CD14-positive monocyte (primary cell): ENCODE results near the gene BCR. TPM values are rescaled to one million over a fixed set of nuclear protein-coding genes. Genes with fewer than 3 reads are reported as not detected.

Experiments
- DNase-seq, 3 donors: peaks; one replicate each; pipeline ENCODE4 v3.0.0-alpha.2; 2011 to 2022
- H2AFZ ChIP-seq: 2 replicates; pipeline ENCODE4 v1.6.0; 2012; ENCODE audit warnings: mild to moderate bottlenecking, low read depth, low read length, inconsistent platforms; ENCODE audit not compliant: insufficient read depth, poor library complexity, severe bottlenecking
- H3K27ac ChIP-seq, 2 donors: 1 replicate in 1 of 2; 2 replicates in 1 of 2; pipeline ENCODE4 v1.5.1; 2012 to 2013; ENCODE audit warnings: low read length in 2 of 2, control low read depth in 1 of 2, inconsistent platforms in 1 of 2, low read depth in 1 of 2, mild to moderate bottlenecking in 1 of 2
- H3K27me3 ChIP-seq, 2 donors: one replicate each; pipeline versions ENCODE4 v1.6.0 to v1.6.1; 2011 to 2013; ENCODE audit warnings: low read length in 2 of 2; ENCODE audit not compliant: control insufficient read depth in 2 of 2, insufficient read depth in 2 of 2
- H3K36me3 ChIP-seq, 2 donors: replicated peaks in 1 of 2; 1 replicate in 1 of 2; 2 replicates in 1 of 2; pipeline versions ENCODE4 v1.5.1 to v1.6.1; 2012 to 2013; ENCODE audit warnings: low read length in 2 of 2, control low read depth in 1 of 2, inconsistent platforms in 1 of 2, mild to moderate bottlenecking in 1 of 2; ENCODE audit not compliant: insufficient read depth in 2 of 2, control insufficient read depth in 1 of 2
- H3K4me1 ChIP-seq, 2 donors: 1 replicate in 1 of 2; 2 replicates in 1 of 2; pipeline versions ENCODE4 v1.5.1 to v1.6.1; 2012 to 2013; ENCODE audit warnings: low read length in 2 of 2, control low read depth in 1 of 2, inconsistent platforms in 1 of 2, mild to moderate bottlenecking in 1 of 2, moderate library complexity in 1 of 2; ENCODE audit not compliant: insufficient read depth in 2 of 2, control insufficient read depth in 1 of 2
- H3K4me2 ChIP-seq: replicated peaks from 2 replicates; pipeline ENCODE3; 2012; ENCODE audit warnings: low read length, moderate library complexity, mild to moderate bottlenecking; ENCODE audit not compliant: poor library complexity, severe bottlenecking; ENCODE audit errors: extremely low read depth
- H3K4me3 ChIP-seq, 3 experiments: fragments of 200-600 bp in 1 of 3; sonication (generic) in 1 of 3; replicated peaks in 1 of 3; 1 replicate in 2 of 3; 2 replicates in 1 of 3; pipeline ENCODE4 v1.5.1; 2011 to 2013; ENCODE audit warnings: low read length in 3 of 3, mild to moderate bottlenecking in 3 of 3, control low read depth in 2 of 3, low read depth in 2 of 3, inconsistent platforms in 1 of 3, moderate library complexity in 1 of 3
- H3K79me2 ChIP-seq: 2 replicates; pipeline ENCODE4 v1.6.0; 2012; ENCODE audit warnings: mild to moderate bottlenecking, control low read depth, inconsistent platforms, low read length, moderate library complexity; ENCODE audit not compliant: insufficient read depth
- H3K9ac ChIP-seq: 2 replicates; pipeline ENCODE4 v1.6.0; 2017; ENCODE audit warnings: low read length, mild to moderate bottlenecking; ENCODE audit not compliant: insufficient read depth, poor library complexity, severe bottlenecking
- H3K9me3 ChIP-seq, 2 donors: replicated peaks in 1 of 2; 1 replicate in 1 of 2; 2 replicates in 1 of 2; pipeline versions ENCODE4 v1.5.1 to v1.6.1; 2012 to 2013; ENCODE audit warnings: low read length in 2 of 2, control low read depth in 1 of 2; ENCODE audit not compliant: control insufficient read depth in 1 of 2, insufficient read depth in 1 of 2
- H4K20me1 ChIP-seq: 2 replicates; pipeline ENCODE4 v1.6.0; 2012; ENCODE audit warnings: mild to moderate bottlenecking, low read length, control low read depth, moderate library complexity; ENCODE audit not compliant: insufficient read depth
- H3K27ac Mint-ChIP-seq, 7 donors: one replicate each; pipeline ENCODE4 v1.8.0; 2020; ENCODE audit warnings: mild to moderate bottlenecking in 7 of 7, mixed read lengths in 7 of 7, moderate library complexity in 6 of 7, inconsistent platforms in 2 of 7
- H3K27me3 Mint-ChIP-seq, 3 donors: one replicate each; pipeline ENCODE4 v1.8.0; 2021 to 2022; ENCODE audit warnings: low read depth in 3 of 3, mild to moderate bottlenecking in 3 of 3, mixed read lengths in 3 of 3, moderate library complexity in 3 of 3, inconsistent platforms in 1 of 3
- H3K36me3 Mint-ChIP-seq, 2 donors: one replicate each; pipeline ENCODE4 v1.8.0; 2020; ENCODE audit warnings: mixed read lengths in 2 of 2, inconsistent platforms in 1 of 2, mild to moderate bottlenecking in 1 of 2
- H3K4me1 Mint-ChIP-seq: one replicate; pipeline ENCODE4 v1.8.0; 2020; ENCODE audit warnings: mild to moderate bottlenecking, mixed read lengths
- H3K4me3 Mint-ChIP-seq, 2 donors: one replicate each; pipeline ENCODE4 v1.8.0; 2020; ENCODE audit warnings: mild to moderate bottlenecking in 2 of 2, mixed read lengths in 2 of 2, moderate library complexity in 1 of 2
- H3K9me3 Mint-ChIP-seq, 7 donors: one replicate each; pipeline ENCODE4 v1.8.0; 2020 to 2022; ENCODE audit warnings: mixed read lengths in 7 of 7, mild to moderate bottlenecking in 6 of 7, moderate library complexity in 6 of 7, inconsistent platforms in 2 of 7
- CTCF ChIP-seq: fragments of 200-600 bp; IDR thresholded peaks from one replicate; pipeline ENCODE4 v1.8.0; 2022; ENCODE audit warnings: antibody characterized with exemption, mild to moderate bottlenecking
- WGBS: methylation state at CpG from one replicate; pipeline ENCODE4 v1.1.5; 2013; ENCODE audit warnings: missing lambda C conversion rate; ENCODE audit not compliant: insufficient coverage; 5-methylcytosine and 5-hydroxymethylcytosine counted together
- intact Hi-C, 2 donors: fragments of 100-400 bp; cut with micrococcal nuclease; formaldehyde crosslinking; loops; one replicate each; pipeline versions ENCODE4 v1.15.0 to v1.15.1; 2023
- polyA plus RNA-seq, 3 donors: library from polyadenylated mRNA; depleted of rRNA in 1 of 3; unstranded in 2 of 3; stranded (reverse) in 1 of 3; fragments of 300-500 nt in 2 of 3; fragments of >200 nt in 1 of 3; fragmentation: Illumina TruSeq in 2 of 3; gene quantifications; 1 replicate in 2 of 3; 2 replicates in 1 of 3; pipeline ENCODE4 v1.2.3, GENCODE V29; 2012 to 2021

BCR gene
- polyA plus RNA-seq, 3 donors, result 0.97 to 20.9 (median 0.97) TPM

- no peak overlapping the region for H3K4me3 Mint-ChIP-seq
- no peak for TF ChIP-seq CTCF
- DNase-seq, result no peak
- Histone ChIP-seq H3K27ac (no peak overlapping the region), H3K9ac (no peak overlapping the region), H4K20me1 (no peaks in the 10 kb centered on the region), H3K27me3 (no peaks in the 10 kb centered on the region), H3K4me1 (peaks cover 31 to 37% of the 10 kb centered on the region in 2 donors), H3K4me3 (peak overlapping the region in 1 of 3 experiments; percentile 63), H3K4me2 (peak overlapping the region; percentile 69), H3K36me3 (no peaks in the 10 kb centered on the region), H3K9me3 (no peaks in the 10 kb centered on the region), H2AFZ (peak overlapping the region; percentile 11), H3K79me2 (no peaks in the 10 kb centered on the region)
- no CpG with 5 or more reads among the region's 4 CpGs for WGBS
- peaks cover 32% of the 10 kb centered on the region for H3K4me1 Mint-ChIP-seq
- H3K27ac Mint-ChIP-seq, result peak overlapping the region in 3 of 7 donors; percentile 6 to 90 (median 75)
- no peaks in the 10 kb centered on the region for H3K36me3 Mint-ChIP-seq
- peaks cover 0 to 2% (median 0%) of the 10 kb centered on the region in 7 donors for H3K9me3 Mint-ChIP-seq
- peaks cover 2 to 7% (median 3%) of the 10 kb centered on the region in 3 donors for H3K27me3 Mint-ChIP-seq
- intact Hi-C loops, result no loop called here
Observed at GRCh38 chr22:23144432-23144831, 35.9 kb upstream of the BCR start.

GRCh38 chr22:23144932-23145877 is 35.1 kb upstream of the BCR start, which contains the start of gene RAB36:
TSS of gene RAB36 (plus strand) at chr22:23145477. CDS start at chr22:23146617, 1,140 bp downstream.
- intact Hi-C loops, result loop anchor here in 1 of 2 donors (5.0 kb wide), 1 partner anchor 78 kb away; no protein-coding TSS in a partner anchor
- Histone ChIP-seq H3K79me2 (no peaks in the 10 kb centered on the region), H3K4me3 (peak within 1 kb of the TSS in 2 of 3 experiments; percentile 11 to 63), H3K27me3 (no peaks in the 10 kb centered on the region), H3K4me1 (peaks cover 31 to 37% of the 10 kb centered on the region in 2 donors), H3K27ac (no peak within 1 kb of the TSS), H3K9me3 (no peaks in the 10 kb centered on the region), H3K36me3 (no peaks in the 10 kb centered on the region), H2AFZ (peak within 1 kb of the TSS; percentile 55), H3K9ac (no peak within 1 kb of the TSS), H4K20me1 (no peaks in the 10 kb centered on the region), H3K4me2 (peak within 1 kb of the TSS; percentile 69)
- Mint-ChIP-seq H3K4me3 (peak within 1 kb of the TSS; percentile 73 to 85), H3K27ac (peak within 1 kb of the TSS in 6 of 7 donors; percentile 62 to 90 (median 84)), H3K36me3 (no peaks in the 10 kb centered on the region), H3K9me3 (peaks cover 0 to 2% (median 0%) of the 10 kb centered on the region in 7 donors), H3K27me3 (peaks cover 2 to 7% (median 5%) of the 10 kb centered on the region in 3 donors), H3K4me1 (peaks cover 32% of the 10 kb centered on the region)
- peak; percentile 95 to 97 (median 96) for DNase-seq
- WGBS, result 11% methylated on average over 57 of the region's 62 CpGs
- TF ChIP-seq CTCF, result no peak
